ENCODE results near the gene EVPL. TPM values are rescaled to one million over a fixed set of nuclear protein-coding genes. Genes with fewer than 3 reads are reported as not detected.
A peak's percentile ranks its signal among the peaks of the same experiment; 100 is the strongest.

The EVPL gene
- total and polyA plus RNA-seq, 2 of the 13 experiments (the other 11 are each of a cell fraction or from before 2014, with no cell fraction given): 2.1 to 8.2 TPM

DNA sequence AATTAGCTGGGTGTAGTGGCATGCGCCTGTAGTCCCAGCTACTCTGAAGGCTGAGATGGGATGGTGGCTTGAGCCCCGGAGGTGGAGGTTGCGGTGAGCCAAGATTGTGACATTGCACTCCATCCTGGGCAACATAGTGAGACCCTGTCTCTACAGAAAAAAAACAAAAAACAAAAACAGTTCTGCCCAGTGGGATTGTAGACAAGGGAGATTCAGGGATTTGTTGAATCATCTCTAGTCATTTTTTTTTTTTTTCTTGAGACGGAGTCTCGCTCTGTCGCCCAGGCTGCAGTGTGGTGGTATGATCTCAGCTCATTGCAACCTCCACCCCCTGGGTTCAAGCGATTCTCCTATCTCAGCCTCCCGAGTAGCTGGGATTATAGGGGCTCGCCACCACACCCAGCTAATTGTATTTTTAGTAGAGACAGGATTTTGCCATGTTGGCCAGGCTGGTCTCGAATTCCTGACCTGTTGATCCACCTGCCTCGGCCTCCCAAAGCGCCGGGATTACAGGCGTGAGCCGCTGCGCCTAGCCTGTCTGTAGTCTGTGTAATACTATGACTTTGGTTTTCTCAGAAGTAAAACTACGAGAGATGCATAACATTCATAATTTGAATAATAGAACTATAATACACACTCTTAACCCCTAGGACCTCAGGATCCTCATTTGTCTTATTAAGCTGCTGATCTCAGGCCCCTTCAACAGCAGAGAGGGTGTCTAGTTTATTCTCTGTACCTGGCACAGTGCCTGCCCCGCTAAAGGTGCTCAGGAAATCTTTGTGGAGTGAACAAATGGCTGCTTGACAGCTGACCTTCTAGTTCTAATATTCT is 46.7 kb downstream of the EVPL start (continued):
- TF ChIP-seq, protein P1, sequence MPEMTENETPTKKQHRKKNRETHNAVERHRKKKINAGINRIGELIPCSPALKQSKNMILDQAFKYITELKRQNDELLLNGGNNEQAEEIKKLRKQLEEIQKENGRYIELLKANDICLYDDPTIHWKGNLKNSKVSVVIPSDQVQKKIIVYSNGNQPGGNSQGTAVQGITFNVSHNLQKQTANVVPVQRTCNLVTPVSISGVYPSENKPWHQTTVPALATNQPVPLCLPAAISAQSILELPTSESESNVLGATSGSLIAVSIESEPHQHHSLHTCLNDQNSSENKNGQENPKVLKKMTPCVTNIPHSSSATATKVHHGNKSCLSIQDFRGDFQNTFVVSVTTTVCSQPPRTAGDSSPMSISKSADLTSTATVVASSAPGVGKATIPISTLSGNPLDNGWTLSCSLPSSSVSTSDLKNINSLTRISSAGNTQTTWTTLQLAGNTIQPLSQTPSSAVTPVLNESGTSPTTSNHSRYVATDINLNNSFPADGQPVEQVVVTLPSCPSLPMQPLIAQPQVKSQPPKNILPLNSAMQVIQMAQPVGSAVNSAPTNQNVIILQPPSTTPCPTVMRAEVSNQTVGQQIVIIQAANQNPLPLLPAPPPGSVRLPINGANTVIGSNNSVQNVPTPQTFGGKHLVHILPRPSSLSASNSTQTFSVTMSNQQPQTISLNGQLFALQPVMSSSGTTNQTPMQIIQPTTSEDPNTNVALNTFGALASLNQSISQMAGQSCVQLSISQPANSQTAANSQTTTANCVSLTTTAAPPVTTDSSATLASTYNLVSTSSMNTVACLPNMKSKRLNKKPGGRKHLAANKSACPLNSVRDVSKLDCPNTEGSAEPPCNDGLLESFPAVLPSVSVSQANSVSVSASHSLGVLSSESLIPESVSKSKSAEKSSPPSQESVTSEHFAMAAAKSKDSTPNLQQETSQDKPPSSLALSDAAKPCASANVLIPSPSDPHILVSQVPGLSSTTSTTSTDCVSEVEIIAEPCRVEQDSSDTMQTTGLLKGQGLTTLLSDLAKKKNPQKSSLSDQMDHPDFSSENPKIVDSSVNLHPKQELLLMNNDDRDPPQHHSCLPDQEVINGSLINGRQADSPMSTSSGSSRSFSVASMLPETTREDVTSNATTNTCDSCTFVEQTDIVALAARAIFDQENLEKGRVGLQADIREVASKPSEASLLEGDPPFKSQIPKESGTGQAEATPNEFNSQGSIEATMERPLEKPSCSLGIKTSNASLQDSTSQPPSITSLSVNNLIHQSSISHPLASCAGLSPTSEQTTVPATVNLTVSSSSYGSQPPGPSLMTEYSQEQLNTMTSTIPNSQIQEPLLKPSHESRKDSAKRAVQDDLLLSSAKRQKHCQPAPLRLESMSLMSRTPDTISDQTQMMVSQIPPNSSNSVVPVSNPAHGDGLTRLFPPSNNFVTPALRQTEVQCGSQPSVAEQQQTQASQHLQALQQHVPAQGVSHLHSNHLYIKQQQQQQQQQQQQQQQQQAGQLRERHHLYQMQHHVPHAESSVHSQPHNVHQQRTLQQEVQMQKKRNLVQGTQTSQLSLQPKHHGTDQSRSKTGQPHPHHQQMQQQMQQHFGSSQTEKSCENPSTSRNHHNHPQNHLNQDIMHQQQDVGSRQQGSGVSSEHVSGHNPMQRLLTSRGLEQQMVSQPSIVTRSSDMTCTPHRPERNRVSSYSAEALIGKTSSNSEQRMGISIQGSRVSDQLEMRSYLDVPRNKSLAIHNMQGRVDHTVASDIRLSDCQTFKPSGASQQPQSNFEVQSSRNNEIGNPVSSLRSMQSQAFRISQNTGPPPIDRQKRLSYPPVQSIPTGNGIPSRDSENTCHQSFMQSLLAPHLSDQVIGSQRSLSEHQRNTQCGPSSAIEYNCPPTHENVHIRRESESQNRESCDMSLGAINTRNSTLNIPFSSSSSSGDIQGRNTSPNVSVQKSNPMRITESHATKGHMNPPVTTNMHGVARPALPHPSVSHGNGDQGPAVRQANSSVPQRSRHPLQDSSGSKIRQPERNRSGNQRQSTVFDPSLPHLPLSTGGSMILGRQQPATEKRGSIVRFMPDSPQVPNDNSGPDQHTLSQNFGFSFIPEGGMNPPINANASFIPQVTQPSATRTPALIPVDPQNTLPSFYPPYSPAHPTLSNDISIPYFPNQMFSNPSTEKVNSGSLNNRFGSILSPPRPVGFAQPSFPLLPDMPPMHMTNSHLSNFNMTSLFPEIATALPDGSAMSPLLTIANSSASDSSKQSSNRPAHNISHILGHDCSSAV (CRISPR knock-in tag; IDR thresholded peaks at IDR 0.05; ENCODE audit: borderline replicate concordance): no peak
- TF ChIP-seq MAF1 (CRISPR knock-in tag; IDR thresholded peaks at IDR 0.05; ENCODE audit: borderline replicate concordance): no peak
- TF ChIP-seq ZNF572 (CRISPR knock-in tag; IDR thresholded peaks at IDR 0.05): 0 out of 2 replicates have a peak, but pooled peaks have one; percentile 38
- TF ChIP-seq, protein P2, sequence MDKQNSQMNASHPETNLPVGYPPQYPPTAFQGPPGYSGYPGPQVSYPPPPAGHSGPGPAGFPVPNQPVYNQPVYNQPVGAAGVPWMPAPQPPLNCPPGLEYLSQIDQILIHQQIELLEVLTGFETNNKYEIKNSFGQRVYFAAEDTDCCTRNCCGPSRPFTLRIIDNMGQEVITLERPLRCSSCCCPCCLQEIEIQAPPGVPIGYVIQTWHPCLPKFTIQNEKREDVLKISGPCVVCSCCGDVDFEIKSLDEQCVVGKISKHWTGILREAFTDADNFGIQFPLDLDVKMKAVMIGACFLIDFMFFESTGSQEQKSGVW (CRISPR knock-in tag; IDR thresholded peaks at IDR 0.05; ENCODE audit: borderline replicate concordance): no peak
- TF ChIP-seq MZF1 (CRISPR knock-in tag; IDR thresholded peaks at IDR 0.05; ENCODE audit: borderline replicate concordance): no peak
- TF ChIP-seq RBM39 (IDR thresholded peaks at IDR 0.05; ENCODE audit: low read depth, low read length, poor library complexity, severe bottlenecking): no peak
- TF ChIP-seq, protein P3, sequence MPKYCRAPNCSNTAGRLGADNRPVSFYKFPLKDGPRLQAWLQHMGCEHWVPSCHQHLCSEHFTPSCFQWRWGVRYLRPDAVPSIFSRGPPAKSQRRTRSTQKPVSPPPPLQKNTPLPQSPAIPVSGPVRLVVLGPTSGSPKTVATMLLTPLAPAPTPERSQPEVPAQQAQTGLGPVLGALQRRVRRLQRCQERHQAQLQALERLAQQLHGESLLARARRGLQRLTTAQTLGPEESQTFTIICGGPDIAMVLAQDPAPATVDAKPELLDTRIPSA (CRISPR knock-in tag; IDR thresholded peaks at IDR 0.05; ENCODE audit: borderline replicate concordance): 0 out of 2 replicates have a peak, but pooled peaks have one; percentile 57
- TF ChIP-seq MLLT10 (CRISPR knock-in tag; IDR thresholded peaks at IDR 0.05): no peak
- TF ChIP-seq ZNF337 (CRISPR knock-in tag; IDR thresholded peaks at IDR 0.05; ENCODE audit: borderline replicate concordance, low read depth): no peak
- no peak for TF ChIP-seq ZNF772 (CRISPR knock-in tag; IDR thresholded peaks at IDR 0.05)
- TF ChIP-seq SP5 (CRISPR knock-in tag; IDR thresholded peaks at IDR 0.05; ENCODE audit: borderline replicate concordance, low read depth): no peak
- TF ChIP-seq ZNF670 (CRISPR knock-in tag; IDR thresholded peaks at IDR 0.05; ENCODE audit: borderline replicate concordance): no peak; the same call in 1 of the 2 replicates
- TF ChIP-seq ZNF343 (CRISPR knock-in tag; IDR thresholded peaks at IDR 0.05): no peak
- TF ChIP-seq ZMYM3 (CRISPR knock-in tag; IDR thresholded peaks at IDR 0.05): peak; percentile 7; the same call in 1 of the 2 replicates
- TF ChIP-seq, protein P4, sequence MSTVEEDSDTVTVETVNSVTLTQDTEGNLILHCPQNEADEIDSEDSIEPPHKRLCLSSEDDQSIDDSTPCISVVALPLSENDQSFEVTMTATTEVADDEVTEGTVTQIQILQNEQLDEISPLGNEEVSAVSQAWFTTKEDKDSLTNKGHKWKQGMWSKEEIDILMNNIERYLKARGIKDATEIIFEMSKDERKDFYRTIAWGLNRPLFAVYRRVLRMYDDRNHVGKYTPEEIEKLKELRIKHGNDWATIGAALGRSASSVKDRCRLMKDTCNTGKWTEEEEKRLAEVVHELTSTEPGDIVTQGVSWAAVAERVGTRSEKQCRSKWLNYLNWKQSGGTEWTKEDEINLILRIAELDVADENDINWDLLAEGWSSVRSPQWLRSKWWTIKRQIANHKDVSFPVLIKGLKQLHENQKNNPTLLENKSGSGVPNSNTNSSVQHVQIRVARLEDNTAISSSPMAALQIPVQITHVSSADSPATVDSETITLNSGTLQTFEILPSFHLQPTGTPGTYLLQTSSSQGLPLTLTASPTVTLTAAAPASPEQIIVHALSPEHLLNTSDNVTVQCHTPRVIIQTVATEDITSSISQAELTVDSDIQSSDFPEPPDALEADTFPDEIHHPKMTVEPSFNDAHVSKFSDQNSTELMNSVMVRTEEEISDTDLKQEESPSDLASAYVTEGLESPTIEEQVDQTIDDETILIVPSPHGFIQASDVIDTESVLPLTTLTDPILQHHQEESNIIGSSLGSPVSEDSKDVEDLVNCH (CRISPR knock-in tag; IDR thresholded peaks at IDR 0.05): no peak
- TF ChIP-seq ZNF543 (CRISPR knock-in tag; IDR thresholded peaks at IDR 0.05): no peak

Data from HepG2 (cell line).